H1 (cell line): ENCODE results near the gene OR1S1. TPM values are rescaled to one million over a fixed set of nuclear protein-coding genes. Genes with fewer than 3 reads are reported as not detected.

Experiments used
- ASH2L ChIP-seq: fragments of 200-600, 300-600 bp; sonication (generic); IDR thresholded peaks from one replicate; pipeline ENCODE4 v1.7.1; 2017; ENCODE audit warnings: low read length
- CBX5 ChIP-seq: fragments of 300-800, 300-1000 bp; sonication (generic); IDR thresholded peaks from 2 replicates; pipeline ENCODE4 v1.7.1; 2016; ENCODE audit warnings: antibody characterized with exemption, low read length, low read depth
- CREB1 ChIP-seq: IDR thresholded peaks from 2 replicates; pipeline ENCODE4 v1.6.1; 2012; ENCODE audit warnings: inconsistent platforms
- E2F6 ChIP-seq: IDR thresholded peaks from 2 replicates; pipeline ENCODE4 v1.6.1; 2012; ENCODE audit warnings: inconsistent platforms
- EP300 ChIP-seq, 2 experiments: IDR thresholded peaks; 1 replicate in 1 of 2; 2 replicates in 1 of 2; pipeline ENCODE4 v1.6.1; 2011 to 2012; ENCODE audit warnings: low read depth in 2 of 2, low read length in 2 of 2, mild to moderate bottlenecking in 2 of 2, borderline replicate concordance in 1 of 2, inconsistent platforms in 1 of 2, moderate library complexity in 1 of 2
- FOSL1 ChIP-seq: IDR thresholded peaks from 2 replicates; pipeline ENCODE4 v1.6.1; 2011; ENCODE audit warnings: mild to moderate bottlenecking, low read depth, low read length, moderate library complexity; ENCODE audit not compliant: insufficient read depth
- POU5F1 ChIP-seq: IDR thresholded peaks from 2 replicates; pipeline ENCODE4 v1.6.1; 2011; ENCODE audit warnings: low read depth, mild to moderate bottlenecking, low read length, moderate library complexity
- RFX5 ChIP-seq: IDR thresholded peaks from 2 replicates; pipeline ENCODE4 v1.6.1; 2011; ENCODE audit warnings: low read depth, low read length, improper control_type of control experiment, borderline replicate concordance
- SP4 ChIP-seq: IDR thresholded peaks from 2 replicates; pipeline ENCODE4 v1.6.1; 2012; ENCODE audit warnings: low read length, inconsistent platforms
- TBP ChIP-seq: IDR thresholded peaks from 2 replicates; pipeline ENCODE4 v1.6.1; 2011; ENCODE audit warnings: low read depth, low read length, improper control_type of control experiment
- USF2 ChIP-seq: IDR thresholded peaks from 2 replicates; pipeline ENCODE4 v1.6.1; 2011; ENCODE audit warnings: low read length, improper control_type of control experiment
- polyA plus RNA-seq, 7 experiments: library from polyadenylated mRNA; depleted of rRNA in 3 of 7; stranded (reverse) in 5 of 7; unstranded in 2 of 7; fragments of >200 nt in 5 of 7; fragments of 200-250 nt in 2 of 7; gene quantifications; 1 replicate in 5 of 7; 2 replicates in 1 of 7; 4 replicates in 1 of 7; pipeline versions ENCODE4 v1.2.1 to v1.2.3, GENCODE V29; 2011 to 2013; ENCODE audit warnings: missing spikeins in 2 of 7, mixed read lengths in 2 of 7
- total RNA-seq: library from RNA; stranded (reverse); fragmentation: NEBNext Ultra II Directional; extraction: Animal tissue kit (Norgen Biotek cat#: 25700); gene quantifications from 2 replicates; pipeline ENCODE4 v1.2.1, GENCODE V29; 2021

OR1S1 gene
- total and polyA plus RNA-seq, 2 of the 8 experiments (the other 6 are each of a cell fraction or from before 2014, with no cell fraction given) = not detected

- TF ChIP-seq EP300 (IDR thresholded peaks at IDR 0.05; ENCODE audit: borderline replicate concordance in 1 of 2, low read depth in 2 of 2, low read length in 2 of 2) (no peak), ASH2L (no peak), SP4 (no peak), TBP (no peak), CBX5 (no peak), POU5F1 (no peak), E2F6 (no peak), CREB1 (no peak), USF2 (no peak), FOSL1 (no peak), RFX5 (no peak)
- TF ChIP-seq, all 59 proteins: peak for 0
Measured at GRCh38 chr11:58193391-58193790, 19.1 kb upstream of the OR1S1 start (continued).
